ENCODE measurements around the gene PHACTR2. TPM values are rescaled to one million over a fixed set of nuclear protein-coding genes. Genes with fewer than 3 reads are reported as not detected.

Gene PHACTR2
- total and polyA plus RNA-seq, 10 of the 15 experiments (the other 5 are each of a cell fraction or from before 2014, with no cell fraction given), result 1.4 to 19.1 (median 5.3) TPM

DNA sequence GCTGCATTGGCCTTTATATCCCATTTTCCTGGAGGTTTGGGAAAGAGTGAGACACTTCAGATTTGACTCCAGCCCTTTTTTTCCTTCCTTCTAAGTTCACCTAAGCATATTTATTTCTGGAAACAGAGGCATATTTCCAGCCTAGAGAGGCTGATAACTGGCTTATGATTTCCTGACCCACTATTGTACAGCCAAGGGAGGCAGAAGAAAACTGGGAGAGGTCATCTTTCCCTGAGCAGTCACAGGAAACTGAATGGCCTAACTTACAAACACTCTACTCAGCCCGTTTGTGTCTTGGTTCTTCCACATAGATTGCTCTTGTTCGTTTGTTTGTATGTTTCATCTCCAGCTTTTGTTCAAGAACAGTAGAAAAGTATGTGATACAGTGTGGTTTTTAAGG is 101.2 kb downstream of the PHACTR2 start:
- SMC1A ChIA-PET (ENCODE audit: uncharacterized antibody, unreplicated experiment), result no interaction called here
- 25% methylated on average over 2 of the region's 2 CpGs for WGBS (ENCODE audit: insufficient coverage, insufficient replicate concordance, low lambda C conversion rate, missing lambda C conversion rate)
- Histone ChIP-seq H3K4me2 (ENCODE audit: control insufficient read depth, insufficient read depth) (no peak overlapping the region), H3K36me3 (ENCODE audit: control insufficient read depth in 2 of 2, insufficient read depth in 2 of 2, low read length in 1 of 2) (no peaks in the 10 kb centered on the region), H3K4me1 (ENCODE audit: control insufficient read depth, insufficient read depth, low read length) (no peaks in the 10 kb centered on the region), H2AFZ (ENCODE audit: control insufficient read depth, low read depth, low read length) (no peak overlapping the region), H3K9ac (ENCODE audit: control insufficient read depth, insufficient read depth, low read length) (no peak overlapping the region), H3K9me3 (replicated peaks; ENCODE audit: control insufficient read depth, insufficient read depth, low read length) (no peaks in the 10 kb centered on the region), H3K4me3 (no peak overlapping the region), H3K27ac (ENCODE audit: control insufficient read depth, insufficient read depth) (no peak overlapping the region), H4K20me1 (ENCODE audit: control insufficient read depth, insufficient read depth) (no peaks in the 10 kb centered on the region), H3K79me2 (ENCODE audit: control insufficient read depth, insufficient read depth, low read length) (no peaks in the 10 kb centered on the region), H3K27me3 (replicated peaks in 1 of 2; ENCODE audit: control insufficient read depth in 2 of 2, insufficient read depth in 2 of 2, low read length in 1 of 2) (no peaks in the 10 kb centered on the region)
- FAIRE-seq, result no peak
- intact Hi-C loops (cut with micrococcal nuclease; ENCODE audit: unreplicated experiment) (no loop called here), in situ Hi-C loops (cut with MboI) (no loop called here)
- POLR2A ChIA-PET, result no interaction called here
- CTCF ChIA-PET, result no interaction called here
- TF ChIP-seq MYC (IDR thresholded peaks at IDR 0.05; ENCODE audit: insufficient read depth, insufficient read length, insufficient replicate concordance, low read length, severe bottlenecking) (no peak), NFYB (IDR thresholded peaks at IDR 0.05; ENCODE audit: insufficient read depth, low read depth, low read length) (no peak), FOXK2 (IDR thresholded peaks at IDR 0.05) (no peak), POLR2A (IDR thresholded peaks at IDR 0.05; ENCODE audit: low read depth, low read length) (no peak), LARP7 (IDR thresholded peaks at IDR 0.05) (no peak), POLR2AphosphoS5 (IDR thresholded peaks at IDR 0.05; ENCODE audit: low read length) (no peak), YY1 (IDR thresholded peaks at IDR 0.05; ENCODE audit: low read depth, low read length) (no peak), CEBPB (IDR thresholded peaks at IDR 0.05; ENCODE audit: borderline replicate concordance in 1 of 2, low read depth in 2 of 2, low read length in 2 of 2) (no peak), TCF3 (IDR thresholded peaks at IDR 0.05; ENCODE audit: borderline replicate concordance, insufficient read depth, low read depth, low read length) (no peak)
- TF ChIP-seq, protein P1, sequence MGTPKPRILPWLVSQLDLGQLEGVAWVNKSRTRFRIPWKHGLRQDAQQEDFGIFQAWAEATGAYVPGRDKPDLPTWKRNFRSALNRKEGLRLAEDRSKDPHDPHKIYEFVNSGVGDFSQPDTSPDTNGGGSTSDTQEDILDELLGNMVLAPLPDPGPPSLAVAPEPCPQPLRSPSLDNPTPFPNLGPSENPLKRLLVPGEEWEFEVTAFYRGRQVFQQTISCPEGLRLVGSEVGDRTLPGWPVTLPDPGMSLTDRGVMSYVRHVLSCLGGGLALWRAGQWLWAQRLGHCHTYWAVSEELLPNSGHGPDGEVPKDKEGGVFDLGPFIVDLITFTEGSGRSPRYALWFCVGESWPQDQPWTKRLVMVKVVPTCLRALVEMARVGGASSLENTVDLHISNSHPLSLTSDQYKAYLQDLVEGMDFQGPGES (IDR thresholded peaks at IDR 0.05), result no peak
- TF ChIP-seq, protein P2, sequence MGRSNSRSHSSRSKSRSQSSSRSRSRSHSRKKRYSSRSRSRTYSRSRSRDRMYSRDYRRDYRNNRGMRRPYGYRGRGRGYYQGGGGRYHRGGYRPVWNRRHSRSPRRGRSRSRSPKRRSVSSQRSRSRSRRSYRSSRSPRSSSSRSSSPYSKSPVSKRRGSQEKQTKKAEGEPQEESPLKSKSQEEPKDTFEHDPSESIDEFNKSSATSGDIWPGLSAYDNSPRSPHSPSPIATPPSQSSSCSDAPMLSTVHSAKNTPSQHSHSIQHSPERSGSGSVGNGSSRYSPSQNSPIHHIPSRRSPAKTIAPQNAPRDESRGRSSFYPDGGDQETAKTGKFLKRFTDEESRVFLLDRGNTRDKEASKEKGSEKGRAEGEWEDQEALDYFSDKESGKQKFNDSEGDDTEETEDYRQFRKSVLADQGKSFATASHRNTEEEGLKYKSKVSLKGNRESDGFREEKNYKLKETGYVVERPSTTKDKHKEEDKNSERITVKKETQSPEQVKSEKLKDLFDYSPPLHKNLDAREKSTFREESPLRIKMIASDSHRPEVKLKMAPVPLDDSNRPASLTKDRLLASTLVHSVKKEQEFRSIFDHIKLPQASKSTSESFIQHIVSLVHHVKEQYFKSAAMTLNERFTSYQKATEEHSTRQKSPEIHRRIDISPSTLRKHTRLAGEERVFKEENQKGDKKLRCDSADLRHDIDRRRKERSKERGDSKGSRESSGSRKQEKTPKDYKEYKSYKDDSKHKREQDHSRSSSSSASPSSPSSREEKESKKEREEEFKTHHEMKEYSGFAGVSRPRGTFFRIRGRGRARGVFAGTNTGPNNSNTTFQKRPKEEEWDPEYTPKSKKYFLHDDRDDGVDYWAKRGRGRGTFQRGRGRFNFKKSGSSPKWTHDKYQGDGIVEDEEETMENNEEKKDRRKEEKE (IDR thresholded peaks at IDR 0.05), result no peak
- TF ChIP-seq, protein P3, sequence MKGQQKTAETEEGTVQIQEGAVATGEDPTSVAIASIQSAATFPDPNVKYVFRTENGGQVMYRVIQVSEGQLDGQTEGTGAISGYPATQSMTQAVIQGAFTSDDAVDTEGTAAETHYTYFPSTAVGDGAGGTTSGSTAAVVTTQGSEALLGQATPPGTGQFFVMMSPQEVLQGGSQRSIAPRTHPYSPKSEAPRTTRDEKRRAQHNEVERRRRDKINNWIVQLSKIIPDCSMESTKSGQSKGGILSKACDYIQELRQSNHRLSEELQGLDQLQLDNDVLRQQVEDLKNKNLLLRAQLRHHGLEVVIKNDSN (IDR thresholded peaks at IDR 0.05; ENCODE audit: borderline replicate concordance, extremely low read length, insufficient read depth, low read depth, low read length), result no peak
- TF ChIP-seq, protein P4, sequence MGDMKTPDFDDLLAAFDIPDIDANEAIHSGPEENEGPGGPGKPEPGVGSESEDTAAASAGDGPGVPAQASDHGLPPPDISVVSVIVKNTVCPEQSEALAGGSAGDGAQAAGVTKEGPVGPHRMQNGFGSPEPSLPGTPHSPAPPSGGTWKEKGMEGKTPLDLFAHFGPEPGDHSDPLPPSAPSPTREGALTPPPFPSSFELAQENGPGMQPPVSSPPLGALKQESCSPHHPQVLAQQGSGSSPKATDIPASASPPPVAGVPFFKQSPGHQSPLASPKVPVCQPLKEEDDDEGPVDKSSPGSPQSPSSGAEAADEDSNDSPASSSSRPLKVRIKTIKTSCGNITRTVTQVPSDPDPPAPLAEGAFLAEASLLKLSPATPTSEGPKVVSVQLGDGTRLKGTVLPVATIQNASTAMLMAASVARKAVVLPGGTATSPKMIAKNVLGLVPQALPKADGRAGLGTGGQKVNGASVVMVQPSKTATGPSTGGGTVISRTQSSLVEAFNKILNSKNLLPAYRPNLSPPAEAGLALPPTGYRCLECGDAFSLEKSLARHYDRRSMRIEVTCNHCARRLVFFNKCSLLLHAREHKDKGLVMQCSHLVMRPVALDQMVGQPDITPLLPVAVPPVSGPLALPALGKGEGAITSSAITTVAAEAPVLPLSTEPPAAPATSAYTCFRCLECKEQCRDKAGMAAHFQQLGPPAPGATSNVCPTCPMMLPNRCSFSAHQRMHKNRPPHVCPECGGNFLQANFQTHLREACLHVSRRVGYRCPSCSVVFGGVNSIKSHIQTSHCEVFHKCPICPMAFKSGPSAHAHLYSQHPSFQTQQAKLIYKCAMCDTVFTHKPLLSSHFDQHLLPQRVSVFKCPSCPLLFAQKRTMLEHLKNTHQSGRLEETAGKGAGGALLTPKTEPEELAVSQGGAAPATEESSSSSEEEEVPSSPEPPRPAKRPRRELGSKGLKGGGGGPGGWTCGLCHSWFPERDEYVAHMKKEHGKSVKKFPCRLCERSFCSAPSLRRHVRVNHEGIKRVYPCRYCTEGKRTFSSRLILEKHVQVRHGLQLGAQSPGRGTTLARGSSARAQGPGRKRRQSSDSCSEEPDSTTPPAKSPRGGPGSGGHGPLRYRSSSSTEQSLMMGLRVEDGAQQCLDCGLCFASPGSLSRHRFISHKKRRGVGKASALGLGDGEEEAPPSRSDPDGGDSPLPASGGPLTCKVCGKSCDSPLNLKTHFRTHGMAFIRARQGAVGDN (IDR thresholded peaks at IDR 0.05), result no peak
- RAD21 ChIA-PET (ENCODE audit: unreplicated experiment), result no interaction called here
- DNase-seq (ENCODE audit: low read depth, low spot score), result no peak
- no TSS peak for BruUV-seq (replicated peaks)
- no peak for ATAC-seq
